Midbrain (tissue), 1 donor: ENCODE data around the gene NAP1L1.

Experiments
- DNase-seq: peaks from one replicate; lab custom pipeline; 2025; lab: John Stamatoyannopoulos, UW

The NAP1L1 gene

DNA sequence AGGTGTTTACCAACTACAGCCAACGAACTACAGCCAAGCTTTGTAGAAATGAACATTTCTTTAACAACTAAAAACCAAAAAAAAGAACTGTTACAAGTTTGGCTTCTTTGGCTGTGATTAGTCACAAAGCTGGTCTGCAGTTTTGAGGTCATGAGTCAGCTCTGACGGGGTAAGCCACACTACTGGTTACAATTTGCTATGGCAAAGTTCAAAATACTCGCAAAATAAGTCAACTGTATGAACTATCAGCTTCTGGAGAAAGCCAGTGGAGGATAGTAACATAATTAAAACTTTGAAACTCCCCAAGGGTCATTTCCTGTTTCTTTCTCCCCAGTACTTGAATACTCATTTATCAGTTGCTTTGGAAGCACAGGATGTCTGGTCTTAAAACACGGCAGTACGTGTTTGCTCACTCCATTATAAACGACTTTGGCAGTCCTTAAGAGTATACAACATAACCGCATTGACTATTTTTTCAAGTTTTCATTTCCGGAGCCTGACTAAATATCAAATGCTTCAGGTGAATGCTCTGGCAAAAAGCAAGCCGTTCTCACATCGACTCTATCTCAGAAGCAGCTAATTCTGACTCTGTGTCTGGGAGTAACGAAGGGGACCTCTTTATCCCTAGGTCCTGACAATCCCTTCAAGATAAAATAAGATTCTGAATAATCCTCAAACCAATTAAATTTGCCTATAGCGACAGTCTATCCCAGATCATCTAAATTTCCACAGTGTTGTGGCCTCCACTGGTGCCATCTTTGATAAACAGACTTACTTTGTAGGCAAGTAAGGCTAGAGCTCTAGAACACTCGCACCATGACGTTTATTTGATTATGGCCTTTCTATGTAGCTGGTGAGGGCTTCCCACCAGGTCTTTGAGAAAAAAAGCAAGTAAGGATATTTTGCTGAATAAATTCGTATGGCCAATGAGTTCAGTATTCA, 63.5 kb downstream of the NAP1L1 start:
- DNase-seq = no peak

DNA sequence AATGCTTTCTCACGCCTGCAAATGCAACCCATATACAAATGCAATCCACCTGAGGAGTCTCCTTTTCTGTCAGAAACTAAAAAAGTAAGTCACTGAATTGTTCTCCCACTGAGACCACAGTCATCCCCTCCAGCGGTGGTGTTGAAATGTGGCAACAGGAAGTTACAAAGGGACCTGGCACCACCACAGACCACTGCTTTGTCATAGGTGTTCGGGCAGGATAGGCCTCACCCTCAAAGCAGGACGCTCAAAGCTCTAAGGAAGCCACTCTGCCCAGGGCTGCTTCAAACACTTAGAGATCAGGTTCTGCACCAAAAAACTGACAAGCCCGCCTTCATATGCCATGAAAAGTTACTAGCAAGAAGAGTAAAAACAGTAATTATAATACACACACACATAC, 64.2 kb downstream of the NAP1L1 start:
- no peak for DNase-seq

DNA sequence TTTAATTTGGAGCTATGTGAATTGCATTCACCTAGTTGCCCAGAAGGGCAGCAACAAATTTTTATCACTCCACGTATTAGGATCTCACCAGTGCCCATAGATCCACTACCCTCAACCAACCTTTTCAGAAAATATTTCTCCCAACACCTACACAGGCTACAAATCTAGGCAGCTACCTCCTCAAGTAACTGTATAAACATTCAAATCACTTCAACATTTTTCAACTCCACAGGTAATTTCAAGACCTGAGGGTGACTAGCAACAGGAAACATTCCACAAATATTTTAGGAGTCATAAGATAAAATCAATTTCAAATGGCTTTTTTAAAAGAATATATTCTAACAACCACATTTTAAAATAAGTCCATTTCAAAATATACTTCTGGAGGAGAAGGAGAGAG, 65.8 kb downstream of the NAP1L1 start:
- DNase-seq = no peak

DNA sequence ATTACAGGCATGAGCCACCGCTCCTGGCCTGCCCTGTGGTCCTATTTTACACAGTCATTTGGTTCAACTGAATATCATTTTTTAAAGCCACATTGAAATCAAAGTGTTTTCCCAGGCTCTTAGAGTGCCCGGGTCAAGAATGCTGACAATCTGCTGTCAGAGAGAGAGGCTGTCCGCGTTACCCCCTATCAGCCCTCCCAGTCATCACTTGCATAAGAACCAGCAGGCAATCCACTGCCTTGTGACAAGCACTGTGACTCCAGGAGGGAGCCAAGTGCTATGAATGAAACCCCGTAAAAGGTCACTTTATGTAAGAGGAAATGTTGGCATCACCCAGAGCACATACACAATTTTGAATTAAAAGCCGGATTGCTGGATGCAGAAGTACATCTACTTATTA, 66.4 kb downstream of the NAP1L1 start:
- DNase-seq = no peak

DNA sequence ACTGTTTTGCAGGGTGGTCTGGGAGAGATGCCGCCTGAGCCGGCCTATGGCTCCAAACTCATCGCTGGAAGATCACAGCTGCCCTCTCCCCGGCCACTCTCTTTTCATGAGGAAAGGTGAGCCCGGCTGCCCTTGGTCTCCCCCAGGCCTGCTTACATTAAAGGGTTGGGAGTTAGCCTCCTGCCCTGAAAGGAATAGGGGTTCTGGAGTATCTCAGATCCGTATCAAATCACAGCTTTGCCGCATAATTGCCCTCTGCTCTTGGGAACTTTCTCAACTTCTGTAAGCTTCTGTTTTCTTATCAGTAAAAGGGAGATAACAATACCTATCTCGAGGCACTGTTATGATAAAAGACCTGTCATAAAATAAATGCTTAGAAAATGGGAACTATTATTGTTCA, 70.5 kb downstream of the NAP1L1 start:
- DNase-seq = no peak

DNA sequence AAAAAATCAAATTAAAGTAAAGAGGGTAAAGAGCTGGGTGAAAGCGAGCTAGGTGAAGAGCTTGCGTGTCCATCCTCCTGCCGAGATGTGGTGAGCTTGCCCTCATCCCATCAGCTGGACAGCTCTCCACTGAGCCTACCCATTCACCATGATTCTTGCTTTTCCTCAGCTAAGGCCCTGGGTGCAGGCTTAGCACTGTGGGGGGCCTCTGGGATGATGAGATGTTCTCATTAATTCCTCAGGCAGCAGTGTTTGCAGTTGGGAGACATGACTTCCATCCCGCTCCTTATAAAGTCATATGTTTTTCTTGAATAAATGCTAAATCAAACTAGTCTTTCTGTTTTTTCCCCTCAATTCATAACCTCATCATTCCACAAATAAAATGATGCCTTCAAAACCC, 70.9 kb downstream of the NAP1L1 start:
- DNase-seq = no peak

DNA sequence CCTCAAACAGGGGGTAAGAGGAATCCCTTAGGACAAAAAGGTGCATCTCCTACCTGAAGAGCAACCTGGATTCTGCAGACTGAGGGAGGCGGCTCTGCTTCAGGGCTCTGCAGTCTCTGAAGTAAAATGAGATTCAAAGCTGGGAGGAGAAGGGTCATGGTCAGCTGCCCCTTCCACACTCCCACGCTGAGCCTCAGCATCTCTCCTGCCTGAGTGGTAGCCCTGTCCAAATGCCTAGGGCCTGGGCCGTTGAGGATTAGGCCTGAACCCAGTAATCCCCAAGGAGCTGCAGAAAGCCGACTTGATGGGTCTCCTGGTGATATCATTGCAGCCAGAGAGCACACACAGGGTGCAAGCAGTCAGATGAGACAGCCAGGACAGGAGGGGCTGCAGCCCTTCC, 71.8 kb downstream of the NAP1L1 start:
- no peak for DNase-seq

DNA sequence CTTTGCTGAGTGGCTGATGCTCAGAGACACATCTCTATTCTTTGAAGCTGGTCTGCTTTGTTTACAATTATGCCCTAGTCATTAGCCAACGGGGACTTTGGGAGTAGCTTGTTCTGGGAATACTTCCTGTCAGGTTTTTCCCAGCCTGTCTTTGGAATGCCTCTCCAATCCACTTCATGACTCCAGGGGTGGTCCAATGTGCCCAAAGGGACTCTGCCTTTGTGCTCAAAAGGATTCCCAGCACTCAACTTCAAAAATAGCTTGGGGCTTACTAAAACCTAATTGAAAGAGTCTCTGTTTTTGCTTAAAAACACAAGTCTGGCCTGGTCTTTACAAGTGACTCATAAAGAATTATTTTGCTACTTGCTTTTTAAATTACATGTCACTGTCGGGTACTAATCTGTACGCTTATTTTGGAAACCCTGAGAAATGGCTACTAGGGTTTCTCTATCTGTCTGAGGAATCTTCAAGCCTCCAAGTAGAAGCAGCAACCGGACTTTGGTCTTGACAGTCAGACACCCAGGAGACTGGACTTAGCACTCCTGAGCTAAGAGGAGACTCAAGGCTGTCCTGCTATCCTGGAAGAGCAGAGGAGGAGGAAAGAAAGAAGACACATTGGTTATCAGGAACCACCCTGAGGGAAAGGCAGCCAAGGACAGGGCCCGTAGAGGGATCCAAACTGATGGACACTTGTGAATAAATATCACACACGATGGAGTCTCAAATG, 73.6 kb downstream of the NAP1L1 start:
- no peak for DNase-seq

DNA sequence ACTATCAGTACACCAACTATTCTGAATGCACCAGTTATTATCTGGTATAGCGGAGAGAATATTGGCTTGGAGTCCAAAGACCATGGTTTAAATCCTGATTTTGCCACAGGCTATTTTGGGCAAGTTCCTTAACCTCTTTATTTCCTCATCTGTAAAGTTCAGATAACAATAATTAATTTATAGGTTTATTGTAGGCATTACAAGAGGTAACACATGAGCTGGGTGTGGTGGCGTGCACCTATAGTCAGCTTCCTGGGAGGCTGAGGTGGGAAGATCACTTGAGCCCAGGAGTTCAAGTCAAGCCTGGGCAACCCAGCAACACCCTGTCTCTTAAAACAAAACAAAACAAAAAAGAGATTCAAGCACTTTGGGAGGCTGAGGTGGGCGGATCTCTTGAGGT, 76.1 kb downstream of the NAP1L1 start:
- DNase-seq = no peak

DNA sequence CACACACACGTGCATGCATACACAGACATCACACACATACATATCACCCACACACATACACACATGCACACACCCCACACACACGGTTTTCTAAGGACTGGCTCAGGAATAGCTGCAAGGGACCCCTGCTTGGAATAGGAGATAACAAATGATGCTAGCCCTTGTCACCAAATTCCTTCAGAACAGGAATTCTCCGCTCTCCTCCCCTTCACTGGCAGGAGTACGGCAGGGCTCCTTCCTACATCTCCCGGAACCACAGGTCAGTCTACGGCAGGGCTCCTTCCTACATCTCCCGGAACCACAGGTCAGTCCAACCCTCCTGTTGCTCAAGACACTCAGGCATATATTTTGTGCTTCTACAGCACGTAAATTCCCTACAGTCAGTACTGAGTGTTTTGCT, 76.8 kb downstream of the NAP1L1 start:
- no peak for DNase-seq

DNA sequence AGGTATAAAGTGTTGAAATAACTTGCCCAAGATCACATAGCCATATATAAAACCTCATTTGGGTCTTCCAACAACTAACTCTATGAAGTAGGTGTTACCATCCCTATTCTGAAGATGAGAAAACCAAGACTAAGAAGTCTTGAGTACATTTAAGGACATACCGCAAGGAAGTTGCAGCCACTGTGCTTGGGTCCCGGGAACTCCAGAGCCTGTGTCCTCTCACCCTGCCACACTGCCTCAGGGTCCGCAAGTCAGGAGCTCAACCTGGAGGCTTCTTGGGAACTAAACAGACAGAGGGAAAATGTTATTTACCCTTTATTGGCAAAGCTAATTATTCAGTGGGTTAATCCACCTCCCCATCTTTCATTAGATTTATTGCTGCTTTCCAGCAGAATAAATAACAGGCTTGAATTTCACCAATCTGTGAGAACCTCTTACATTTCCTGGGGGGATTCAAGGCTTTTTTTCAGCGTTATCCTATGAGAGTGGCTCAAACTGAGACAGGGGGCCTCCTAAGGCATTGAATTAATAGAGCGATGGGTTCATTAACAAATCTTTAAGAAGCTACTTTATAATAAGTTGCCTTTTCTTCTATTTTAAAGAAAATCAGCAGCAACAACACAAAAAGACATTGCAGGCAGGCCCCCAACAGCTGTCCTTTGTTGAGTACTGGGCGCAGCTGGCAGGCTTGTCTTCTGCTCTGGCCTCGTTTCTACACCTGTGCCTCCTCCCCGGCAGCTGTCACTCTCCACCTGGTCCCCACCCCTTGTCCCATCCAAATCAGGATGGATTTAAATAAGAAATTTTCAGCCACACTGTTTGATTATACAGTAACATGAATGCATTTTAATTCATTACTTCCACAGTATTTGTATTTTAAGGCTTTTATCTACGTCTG, 78.2 kb downstream of the NAP1L1 start:
- no peak for DNase-seq

DNA sequence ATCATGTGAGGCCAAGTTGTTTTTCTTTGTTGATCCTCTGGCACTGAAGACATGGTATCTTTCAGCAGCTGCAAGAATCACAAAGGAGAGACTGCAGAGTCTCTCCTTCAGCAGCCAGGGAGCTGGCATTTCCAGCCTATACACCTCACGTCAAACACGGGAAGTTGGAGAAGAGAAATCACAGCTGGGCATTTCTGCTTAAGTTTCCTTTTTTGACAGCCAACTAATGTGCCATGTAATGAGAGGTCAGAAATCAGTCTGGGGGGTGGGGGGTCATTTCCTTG, 81.2 kb downstream of the NAP1L1 start:
- no peak for DNase-seq

DNA sequence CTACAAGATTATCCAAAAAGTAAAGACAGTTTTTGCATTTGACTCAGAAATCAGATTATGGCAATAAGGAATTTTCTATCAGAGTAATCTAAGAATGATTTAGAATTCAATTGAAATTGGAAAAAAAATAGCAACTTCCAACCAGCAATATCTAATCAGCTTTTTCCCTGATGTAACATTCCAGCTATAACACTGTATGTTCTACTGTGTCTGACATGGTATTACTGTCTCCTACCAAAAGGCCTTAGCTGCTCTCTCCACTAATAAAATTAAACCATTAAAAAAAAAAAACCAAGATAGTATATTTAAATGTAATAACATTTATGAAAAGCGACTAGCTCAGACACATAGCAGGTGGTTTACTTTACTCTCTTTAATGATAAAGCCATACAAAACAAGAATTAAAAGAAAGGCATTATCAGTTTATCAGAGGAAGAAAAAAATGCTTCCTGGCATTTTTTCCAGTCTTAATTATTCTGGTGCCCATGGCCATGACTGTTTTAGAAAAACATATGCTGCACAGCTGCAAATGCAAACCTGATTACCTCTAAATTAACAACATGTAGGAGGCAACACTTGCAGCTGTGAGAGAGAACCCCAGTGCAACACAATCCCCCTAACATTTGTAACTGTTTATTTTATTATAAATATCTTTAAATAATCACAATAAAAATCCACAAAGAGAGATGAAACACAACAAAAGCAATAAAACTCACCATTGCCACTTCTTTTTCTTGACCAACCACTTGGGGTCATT, 81.7 kb downstream of the NAP1L1 start:
- no peak for DNase-seq

DNA sequence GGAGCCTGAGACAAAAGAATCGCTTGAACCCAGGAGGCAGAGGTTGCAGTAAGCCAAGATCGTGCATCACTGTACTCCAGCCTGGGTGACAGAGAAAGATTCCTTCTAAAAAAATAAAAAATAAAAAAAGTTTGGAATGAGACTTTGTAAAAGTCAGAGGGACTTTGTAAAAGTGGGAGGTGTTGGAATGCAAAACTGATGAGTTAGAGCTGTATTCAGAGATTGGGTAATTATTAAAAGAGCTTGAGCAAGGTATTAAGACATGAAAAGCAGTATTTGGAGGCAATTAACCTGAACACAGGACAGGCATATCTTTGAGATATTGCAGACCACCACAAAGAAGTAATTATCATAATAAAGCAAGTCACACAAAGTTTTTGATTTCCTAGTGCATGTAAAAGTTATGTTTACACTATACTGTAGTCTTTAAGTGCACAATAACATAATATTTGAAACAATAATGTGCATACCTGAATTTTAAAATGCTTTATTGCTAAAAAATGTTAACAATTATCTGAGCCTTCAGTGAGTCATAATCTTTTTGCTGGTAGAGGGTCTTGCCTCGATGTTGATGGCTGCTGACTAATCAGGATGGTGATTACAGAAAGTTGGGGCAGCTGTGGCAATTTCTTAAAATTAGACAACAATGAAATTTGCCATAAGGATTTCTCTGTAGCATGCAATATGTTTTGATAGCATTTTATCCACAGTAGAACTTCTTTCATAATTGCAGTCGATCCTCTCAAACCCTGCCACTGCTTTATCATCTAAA, 86.0 kb downstream of the NAP1L1 start:
- no peak for DNase-seq

DNA sequence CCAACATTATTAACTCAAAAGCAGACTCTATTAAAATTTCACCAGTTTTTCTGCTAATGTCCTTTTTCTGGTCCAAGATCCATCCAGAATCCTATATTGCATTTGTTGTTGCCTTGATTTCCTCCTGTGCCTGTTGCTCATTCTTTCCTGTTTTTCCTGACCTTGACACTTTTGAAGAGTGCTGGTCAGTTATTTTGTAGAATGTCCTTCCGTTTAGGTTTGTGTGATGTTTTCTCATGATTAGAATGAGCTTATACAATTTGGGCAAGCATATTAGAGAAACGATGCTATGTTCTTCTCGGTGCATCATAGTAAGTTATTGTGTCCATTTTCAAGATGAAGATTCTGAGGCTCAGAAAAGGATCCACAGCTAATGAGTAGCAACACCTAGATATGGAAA, 86.8 kb downstream of the NAP1L1 start:
- no peak for DNase-seq

DNA sequence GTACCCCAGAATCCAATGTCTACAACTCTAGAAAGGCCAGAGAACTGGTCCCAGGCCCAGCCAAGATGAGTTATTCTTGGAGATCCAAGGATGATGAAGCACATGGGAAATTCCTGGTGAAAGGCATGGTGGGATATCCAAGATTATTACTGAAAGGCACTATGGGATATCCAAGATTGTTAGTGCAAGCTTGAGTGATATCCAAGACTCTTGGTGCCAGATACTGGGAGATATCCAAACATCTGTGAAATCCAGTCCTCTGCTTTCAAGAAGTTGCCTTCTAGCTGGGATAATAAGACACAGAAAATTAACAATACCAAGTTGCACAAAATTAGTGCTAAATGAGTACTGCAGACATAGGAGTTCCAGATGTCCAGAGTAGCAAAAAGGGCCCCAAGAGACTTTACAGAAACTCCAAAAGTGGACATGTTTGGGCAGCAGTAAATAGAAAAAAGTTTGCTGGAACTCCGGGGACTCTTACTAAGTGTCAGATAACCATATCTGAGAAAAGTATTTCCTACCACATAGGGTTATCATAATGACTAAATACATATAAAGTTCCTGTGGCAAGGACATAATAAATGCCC, 87.5 kb downstream of the NAP1L1 start:
- DNase-seq = no peak

DNA sequence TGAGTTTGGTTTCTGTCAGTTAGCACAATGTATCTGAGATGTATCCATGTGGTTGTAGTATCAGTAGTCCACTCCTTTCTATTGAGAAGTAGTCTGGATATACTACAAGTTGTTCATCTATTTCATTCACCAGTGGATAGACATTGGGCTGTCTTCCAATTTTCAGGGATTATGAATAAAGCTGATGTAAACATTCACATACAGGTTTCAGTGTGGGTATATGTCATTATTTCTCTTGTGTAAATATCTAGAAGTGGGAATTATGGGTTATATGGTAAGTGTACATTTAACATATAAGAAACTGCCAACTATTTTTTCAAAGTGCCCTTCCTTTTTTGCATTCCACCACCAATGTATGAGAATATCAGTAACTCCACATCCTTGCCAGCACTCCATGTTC, 88.8 kb downstream of the NAP1L1 start:
- no peak for DNase-seq

DNA sequence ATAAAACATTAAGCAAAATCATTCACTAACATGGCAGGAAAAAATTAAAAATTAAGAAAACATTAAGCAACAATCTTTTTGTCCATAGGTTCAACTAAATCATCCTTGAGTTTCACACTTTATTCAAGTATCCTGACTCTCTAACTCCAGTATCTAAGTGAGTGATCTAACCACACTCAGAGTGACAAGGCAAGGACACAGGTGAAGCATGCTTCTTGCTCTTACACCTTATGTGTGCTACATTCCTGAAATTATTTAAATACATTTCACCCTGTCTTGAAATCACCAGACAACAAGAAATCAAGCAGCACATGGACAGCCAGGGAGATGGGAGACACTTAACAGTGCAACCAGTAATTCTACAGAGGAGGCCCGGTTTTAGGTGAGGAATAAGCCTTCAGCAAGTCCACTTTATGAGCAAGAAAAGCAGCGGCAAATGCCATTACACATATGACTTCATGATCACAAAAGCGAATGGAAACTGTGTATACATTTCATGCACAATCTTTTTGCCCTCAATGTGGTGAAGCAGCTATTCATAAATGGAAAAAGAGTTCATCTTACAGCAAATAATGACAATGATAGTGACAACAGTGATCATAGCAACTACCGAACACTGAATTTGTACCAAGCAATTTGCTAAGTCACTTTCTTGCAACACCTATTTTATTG, 90.3 kb downstream of the NAP1L1 start:
- DNase-seq = no peak

DNA sequence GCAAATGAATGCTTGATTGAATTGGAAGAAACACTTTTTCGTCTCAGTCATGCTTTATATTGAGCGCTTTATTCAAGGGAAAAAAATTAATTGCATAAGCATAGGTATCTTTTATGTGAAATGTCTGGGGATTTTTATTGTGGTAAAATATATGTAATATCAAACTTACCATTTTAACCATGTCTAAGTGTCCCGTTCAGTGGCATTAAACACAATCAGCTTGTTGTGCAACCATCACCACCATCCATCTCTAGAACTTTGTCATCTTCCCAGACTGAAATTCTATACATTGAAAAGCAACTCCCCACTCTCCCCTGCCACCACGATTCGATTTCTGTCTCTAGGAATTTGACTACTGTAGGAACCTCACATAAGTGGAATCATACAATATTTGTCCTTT, 92.7 kb downstream of the NAP1L1 start:
- DNase-seq = no peak
